ENCODE measurements around the gene SLC22A5. TPM values are rescaled to one million over a fixed set of nuclear protein-coding genes. Genes with fewer than 3 reads are reported as not detected.

Gene SLC22A5
- total RNA-seq, 2 experiments from 2014 or later, result 4.0 to 4.1 TPM

DNA sequence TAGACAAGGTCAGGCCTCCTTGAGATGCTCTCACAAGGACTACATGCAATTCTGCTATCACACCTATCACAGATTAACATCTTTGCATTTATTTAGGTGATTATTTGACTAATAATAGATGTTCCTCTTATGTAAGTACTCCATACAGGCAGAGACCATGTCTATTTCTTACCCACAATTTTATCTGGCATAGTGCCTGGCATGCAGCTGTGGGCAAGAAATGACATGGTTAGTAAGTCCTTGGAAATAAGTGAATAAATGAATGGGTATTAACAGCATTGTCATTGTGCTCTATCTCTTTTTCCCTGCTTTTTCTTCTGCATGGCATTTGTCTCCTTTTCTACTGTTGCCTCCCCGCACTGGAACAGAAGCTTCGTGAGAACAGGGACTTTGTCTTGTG lies 49.4 kb downstream of the SLC22A5 start:
- Mint-ChIP-seq H3K9me3 (peaks cover under 1% of the 10 kb centered on the region), H3K27me3 (no peaks in the 10 kb centered on the region), H3K27ac (peak overlapping the region; percentile 84), H3K4me3 (no peak overlapping the region), H3K36me3 (ENCODE audit: low read depth) (peaks cover 45% of the 10 kb centered on the region), H3K4me1 (ENCODE audit: low read depth) (peaks cover 86% of the 10 kb centered on the region)
- POLR2A ChIA-PET, result interaction anchor here (6.2 kb wide), 2 partner anchors 61 to 70 kb away, joined by 79 to 131 read pairs; partner anchors contain the start of gene IRF1
- ATAC-seq (no peak), DNase-seq (no peak)
- TF ChIP-seq, protein P1, sequence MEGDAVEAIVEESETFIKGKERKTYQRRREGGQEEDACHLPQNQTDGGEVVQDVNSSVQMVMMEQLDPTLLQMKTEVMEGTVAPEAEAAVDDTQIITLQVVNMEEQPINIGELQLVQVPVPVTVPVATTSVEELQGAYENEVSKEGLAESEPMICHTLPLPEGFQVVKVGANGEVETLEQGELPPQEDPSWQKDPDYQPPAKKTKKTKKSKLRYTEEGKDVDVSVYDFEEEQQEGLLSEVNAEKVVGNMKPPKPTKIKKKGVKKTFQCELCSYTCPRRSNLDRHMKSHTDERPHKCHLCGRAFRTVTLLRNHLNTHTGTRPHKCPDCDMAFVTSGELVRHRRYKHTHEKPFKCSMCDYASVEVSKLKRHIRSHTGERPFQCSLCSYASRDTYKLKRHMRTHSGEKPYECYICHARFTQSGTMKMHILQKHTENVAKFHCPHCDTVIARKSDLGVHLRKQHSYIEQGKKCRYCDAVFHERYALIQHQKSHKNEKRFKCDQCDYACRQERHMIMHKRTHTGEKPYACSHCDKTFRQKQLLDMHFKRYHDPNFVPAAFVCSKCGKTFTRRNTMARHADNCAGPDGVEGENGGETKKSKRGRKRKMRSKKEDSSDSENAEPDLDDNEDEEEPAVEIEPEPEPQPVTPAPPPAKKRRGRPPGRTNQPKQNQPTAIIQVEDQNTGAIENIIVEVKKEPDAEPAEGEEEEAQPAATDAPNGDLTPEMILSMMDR (IDR thresholded peaks at IDR 0.05), result no peak
- CTCF ChIA-PET, result interaction anchor here (0.8 to 2.9 kb wide), 8 partner anchors 30 to 83 kb away, joined by 3 to 23 read pairs (median 4); partner anchors contain the start of gene IRF1
- intact Hi-C loops (cut with micrococcal nuclease), result no loop called here

DNA sequence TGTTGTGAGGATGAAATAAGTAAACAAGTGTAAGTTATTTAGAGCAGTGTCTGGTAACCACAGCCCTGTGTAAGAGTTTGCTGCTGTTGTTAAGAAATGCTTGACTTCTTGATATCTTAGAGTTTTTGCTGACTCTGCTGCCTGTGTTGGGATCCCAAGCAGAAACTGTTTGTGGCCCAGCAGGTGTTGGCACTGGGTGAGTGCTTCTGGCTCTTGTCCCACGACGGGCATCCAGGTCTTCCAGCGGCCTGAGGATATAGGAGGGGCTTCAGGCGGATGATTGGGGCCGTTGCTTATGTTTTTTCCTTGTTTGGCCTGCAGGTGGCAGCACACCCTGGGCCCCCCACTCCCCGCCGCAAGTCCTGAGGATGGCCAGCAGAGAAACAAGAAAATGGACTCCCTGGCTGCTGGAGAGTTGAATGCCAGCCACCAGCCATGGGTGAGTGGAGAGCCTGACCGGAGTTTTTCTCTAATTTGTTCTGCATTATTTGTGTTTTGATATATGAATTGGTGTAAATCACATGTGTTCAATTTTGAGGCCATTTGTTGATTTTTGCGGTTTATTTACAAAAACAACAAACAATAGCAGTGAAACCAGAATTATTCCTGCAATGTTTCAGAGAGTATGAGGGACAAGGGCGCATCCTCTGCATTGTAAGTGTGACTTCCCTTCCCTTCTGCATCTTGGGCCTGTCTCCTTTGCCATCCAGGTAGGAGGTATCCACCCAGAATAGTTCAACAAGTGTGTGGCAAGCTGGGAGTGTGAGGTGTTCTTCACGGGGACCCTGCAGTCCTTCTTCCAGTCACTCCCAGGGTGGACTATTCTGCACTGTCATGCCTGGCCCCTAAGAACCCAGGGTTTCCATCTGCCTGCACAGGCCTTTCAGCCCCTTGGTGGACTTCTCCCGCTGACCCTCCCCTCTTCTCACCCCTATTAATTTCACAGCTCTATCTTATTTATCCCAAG lies 50.3 kb downstream of the SLC22A5 start:
- DNase-seq, result peak; percentile 73
- TF ChIP-seq, protein P1 (IDR thresholded peaks at IDR 0.05), result peak; percentile 93
- Mint-ChIP-seq H3K27ac (peak overlapping the region; percentile 84), H3K4me3 (peak overlapping the region; percentile 49), H3K9me3 (no peaks in the 10 kb centered on the region), H3K27me3 (no peaks in the 10 kb centered on the region), H3K4me1 (ENCODE audit: low read depth) (peaks cover 88% of the 10 kb centered on the region), H3K36me3 (ENCODE audit: low read depth) (peaks cover 46% of the 10 kb centered on the region)
- peak; percentile 77 for ATAC-seq
- CTCF ChIA-PET, result interaction anchor here (0.7 to 2.9 kb wide), 29 partner anchors 9 to 89 kb away, joined by 3 to 31 read pairs (median 5); partner anchors contain the start of gene IRF1
- POLR2A ChIA-PET, result interaction anchor here (1.0 to 6.2 kb wide), 14 partner anchors 9 to 76 kb away, joined by 3 to 131 read pairs (median 11); partner anchors contain the start of gene IRF1
- intact Hi-C loops (cut with micrococcal nuclease), result no loop called here

DNA sequence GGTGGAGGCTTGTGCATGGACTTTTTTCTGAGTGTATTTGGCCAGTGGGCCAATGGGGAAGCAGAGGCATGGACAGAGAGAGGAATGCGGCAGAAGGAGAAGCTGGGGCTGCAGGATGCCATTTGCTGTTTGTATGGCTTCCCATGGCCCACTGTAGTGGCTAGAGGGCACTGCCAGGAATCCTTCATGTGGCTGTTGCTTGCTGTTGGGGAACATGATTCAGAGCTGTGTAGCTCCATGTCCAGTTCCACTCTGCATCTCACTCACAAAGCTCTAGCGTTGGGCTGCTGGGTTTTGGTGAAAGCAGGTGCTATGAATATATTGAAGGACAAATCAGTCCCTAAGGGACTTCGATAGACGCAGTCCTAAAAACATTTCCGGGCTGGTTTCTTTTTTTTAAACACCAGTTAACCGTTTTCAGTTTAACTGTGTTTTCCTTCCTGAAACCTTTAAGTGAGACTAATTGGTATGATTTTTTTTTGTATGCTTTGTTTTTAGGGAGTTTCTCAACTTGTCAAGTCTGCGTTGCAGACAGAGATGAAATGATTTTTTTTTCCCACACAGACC lies 51.3 kb downstream of the SLC22A5 start:
- ChIA-PET POLR2A (interaction anchor here (1.0 to 1.7 kb wide), 13 partner anchors 10 to 75 kb away, joined by 3 to 44 read pairs (median 6); partner anchors contain the start of gene IRF1), CTCF (interaction anchor here (0.7 to 1.7 kb wide), 25 partner anchors 9 to 88 kb away, joined by 3 to 31 read pairs (median 5); partner anchors contain the start of gene IRF1)
- Mint-ChIP-seq H3K9me3 (no peaks in the 10 kb centered on the region), H3K4me3 (peak overlapping the region; percentile 49), H3K36me3 (ENCODE audit: low read depth) (peaks cover 47% of the 10 kb centered on the region), H3K27me3 (no peaks in the 10 kb centered on the region), H3K4me1 (ENCODE audit: low read depth) (peaks cover 90% of the 10 kb centered on the region), H3K27ac (peak overlapping the region; percentile 84)
- intact Hi-C loops (cut with micrococcal nuclease), result no loop called here
- no peak for ATAC-seq
- DNase-seq, result peak; percentile 41
- TF ChIP-seq, protein P1 (IDR thresholded peaks at IDR 0.05), result no peak

DNA sequence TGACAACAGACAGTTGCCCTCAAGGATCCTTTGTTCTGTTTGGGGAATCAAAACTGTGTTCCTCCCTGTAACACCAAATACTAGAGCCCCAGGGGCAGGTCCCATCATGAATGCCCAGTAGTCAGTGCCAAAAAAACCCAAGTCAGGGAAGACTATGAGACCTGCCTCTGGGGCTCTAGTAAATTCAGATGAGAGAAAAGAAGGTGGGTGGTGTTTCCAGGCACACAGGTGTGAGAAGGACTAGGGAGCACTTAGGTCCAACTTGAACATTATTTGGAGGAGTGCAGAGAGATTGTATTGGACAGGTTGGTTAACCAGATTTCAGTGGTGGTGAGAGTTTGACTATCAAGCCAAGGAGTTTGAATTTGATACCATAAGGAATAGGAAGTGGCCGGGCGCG lies 52.0 kb downstream of the SLC22A5 start:
- Mint-ChIP-seq H3K27me3 (no peaks in the 10 kb centered on the region), H3K4me1 (ENCODE audit: low read depth) (peaks cover 93% of the 10 kb centered on the region), H3K27ac (peak overlapping the region; percentile 84), H3K9me3 (no peaks in the 10 kb centered on the region), H3K4me3 (peak overlapping the region; percentile 49), H3K36me3 (ENCODE audit: low read depth) (peaks cover 47% of the 10 kb centered on the region)
- ATAC-seq, result no peak
- POLR2A ChIA-PET, result interaction anchor here (1.1 to 24.7 kb wide), 7 partner anchors 10 to 75 kb away, joined by 3 to 1131 read pairs (median 15); partner anchors contain the start of gene IRF1
- no peak for DNase-seq
- intact Hi-C loops (cut with micrococcal nuclease), result no loop called here
- TF ChIP-seq, protein P1 (IDR thresholded peaks at IDR 0.05), result no peak
- CTCF ChIA-PET, result interaction anchor here (1.3 to 1.7 kb wide), 4 partner anchors 15 to 51 kb away, joined by 3 to 16 read pairs (median 8); no protein-coding TSS in a partner anchor
